PC-3 (cell line): ENCODE data around the gene OR56A5.

Source experiments
- CTCF ChIP-seq: fragments of 300-600 bp; sonication (generic); conservative IDR thresholded peaks from 2 replicates; pipeline ENCODE4 v1.5.1; 2017; ENCODE audit warnings: antibody characterized with exemption, low read depth, mild to moderate bottlenecking, low read length
- EZH2phosphoT487 ChIP-seq: fragments of 300-600 bp; sonication (generic); IDR thresholded peaks from 2 replicates; pipeline ENCODE4 v1.6.1; 2018; ENCODE audit warnings: mild to moderate bottlenecking, antibody characterized with exemption, low read length, borderline replicate concordance

- no peak for TF ChIP-seq CTCF
- TF ChIP-seq EZH2phosphoT487: no peak
Observed at GRCh38 chr11:5923427-5923776, 44.9 kb downstream of the OR56A5 start.
